A549 (cell line): ENCODE measurements around the gene HTR3C.

Source experiments
- CBX8 ChIP-seq: fragments of 200-600 bp; sonication (generic); IDR thresholded peaks from 2 replicates; pipeline ENCODE4 v1.6.1; 2016
- CHD2 ChIP-seq: fragments of 150-350 bp; IDR thresholded peaks from 2 replicates; pipeline ENCODE4 v1.6.1; 2014; ENCODE audit warnings: low read length; ENCODE audit not compliant: partially characterized antibody
- CTCF ChIP-seq: fragments of >200 bp; sonication (Bioruptor Twin); formaldehyde crosslinking; IDR thresholded peaks from 3 replicates; pipeline ENCODE4 v1.5.1; 2016
- EP300 ChIP-seq, 2 experiments: fragments of >200 bp; sonication (Bioruptor Twin); formaldehyde crosslinking; IDR thresholded peaks; 2 replicates in 1 of 2; 3 replicates in 1 of 2; pipeline ENCODE4 v1.6.1; 2016 to 2017
- KDM1A ChIP-seq: fragments of 200-600 bp; sonication (generic); IDR thresholded peaks from 2 replicates; pipeline ENCODE4 v1.6.1; 2016; ENCODE audit warnings: low read depth, mild to moderate bottlenecking
- MAFK ChIP-seq: fragments of 450-650 bp; IDR thresholded peaks from 2 replicates; pipeline ENCODE4 v1.6.1; 2014; ENCODE audit not compliant: partially characterized antibody
- MAZ ChIP-seq: fragments of 150-350 bp; IDR thresholded peaks from 2 replicates; pipeline ENCODE4 v1.6.1; 2014; ENCODE audit warnings: antibody characterized with exemption, low read depth, low read length, borderline replicate concordance
- POLR2A ChIP-seq: IDR thresholded peaks from 2 replicates; pipeline ENCODE4 v1.6.1; 2012; ENCODE audit warnings: mild to moderate bottlenecking, low read length
- REST ChIP-seq: fragments of 200-600 bp; sonication (generic); IDR thresholded peaks from 2 replicates; pipeline ENCODE4 v1.6.1; 2016; ENCODE audit warnings: antibody characterized with exemption, mild to moderate bottlenecking, moderate library complexity
- SMC3 ChIP-seq: fragments of >200 bp; sonication (Bioruptor Twin); formaldehyde crosslinking; IDR thresholded peaks from 3 replicates; pipeline ENCODE4 v1.6.1; 2018; ENCODE audit warnings: inconsistent platforms
- USF2 ChIP-seq: fragments of 450-650 bp; IDR thresholded peaks from 2 replicates; pipeline ENCODE4 v1.6.1; 2014; ENCODE audit warnings: antibody characterized with exemption

GRCh38 chr3:184059424-184059823 is 6.6 kb downstream of the HTR3C start:
- no peak for TF ChIP-seq CBX8
- TF ChIP-seq USF2: no peak
- TF ChIP-seq POLR2A: no peak
- no peak for TF ChIP-seq CTCF
- TF ChIP-seq MAFK: no peak
- TF ChIP-seq REST: no peak
- TF ChIP-seq SMC3: no peak
- TF ChIP-seq EP300 (IDR thresholded peaks at IDR 0.05): no peak
- TF ChIP-seq MAZ: no peak
- TF ChIP-seq CHD2: no peak
- no peak for TF ChIP-seq KDM1A
